ENCODE results near the gene CDK4.

Gene CDK4

DNA sequence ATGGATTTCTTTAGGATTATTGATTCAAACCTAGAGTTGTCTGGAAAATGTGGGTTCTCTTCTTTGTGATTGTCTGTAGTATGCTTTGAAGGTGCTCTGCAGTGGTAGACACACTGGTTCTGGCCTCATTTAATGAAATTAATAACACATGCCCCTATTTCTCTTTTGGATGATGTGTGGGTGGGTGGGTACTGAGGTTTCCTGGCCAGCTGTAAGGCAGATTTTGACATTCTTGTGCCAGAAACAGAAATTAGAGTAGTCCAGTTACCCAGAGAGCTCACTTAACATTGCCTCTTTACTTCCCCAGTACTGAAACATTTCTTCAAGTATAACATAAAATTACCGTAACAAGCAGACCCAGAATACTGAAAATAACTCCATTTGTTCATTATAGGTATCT, 44.9 kb upstream of the CDK4 start:
- TF ChIP-seq ZBTB7A (IDR thresholded peaks at IDR 0.05; ENCODE audit: low read depth) (no peak), TAF1 (IDR thresholded peaks at IDR 0.05; ENCODE audit: low read depth) (no peak), YY1 (IDR thresholded peaks at IDR 0.05; ENCODE audit: low read depth) (no peak), TEAD4 (IDR thresholded peaks at IDR 0.05) (no peak), CEBPB (IDR thresholded peaks at IDR 0.05) (no peak), RAD21 (IDR thresholded peaks at IDR 0.05; ENCODE audit: low read depth) (no peak), TCF12 (IDR thresholded peaks at IDR 0.05; ENCODE audit: low read depth) (no peak), EP300 (IDR thresholded peaks at IDR 0.05; ENCODE audit: borderline replicate concordance) (no peak), FOXM1 (IDR thresholded peaks at IDR 0.05; ENCODE audit: borderline replicate concordance, low read depth) (no peak), CREB1 (IDR thresholded peaks at IDR 0.05; ENCODE audit: low read depth) (no peak), EGR1 (IDR thresholded peaks at IDR 0.05) (no peak), NFIC (IDR thresholded peaks at IDR 0.05) (no peak)
- TF ChIP-seq, protein P1, sequence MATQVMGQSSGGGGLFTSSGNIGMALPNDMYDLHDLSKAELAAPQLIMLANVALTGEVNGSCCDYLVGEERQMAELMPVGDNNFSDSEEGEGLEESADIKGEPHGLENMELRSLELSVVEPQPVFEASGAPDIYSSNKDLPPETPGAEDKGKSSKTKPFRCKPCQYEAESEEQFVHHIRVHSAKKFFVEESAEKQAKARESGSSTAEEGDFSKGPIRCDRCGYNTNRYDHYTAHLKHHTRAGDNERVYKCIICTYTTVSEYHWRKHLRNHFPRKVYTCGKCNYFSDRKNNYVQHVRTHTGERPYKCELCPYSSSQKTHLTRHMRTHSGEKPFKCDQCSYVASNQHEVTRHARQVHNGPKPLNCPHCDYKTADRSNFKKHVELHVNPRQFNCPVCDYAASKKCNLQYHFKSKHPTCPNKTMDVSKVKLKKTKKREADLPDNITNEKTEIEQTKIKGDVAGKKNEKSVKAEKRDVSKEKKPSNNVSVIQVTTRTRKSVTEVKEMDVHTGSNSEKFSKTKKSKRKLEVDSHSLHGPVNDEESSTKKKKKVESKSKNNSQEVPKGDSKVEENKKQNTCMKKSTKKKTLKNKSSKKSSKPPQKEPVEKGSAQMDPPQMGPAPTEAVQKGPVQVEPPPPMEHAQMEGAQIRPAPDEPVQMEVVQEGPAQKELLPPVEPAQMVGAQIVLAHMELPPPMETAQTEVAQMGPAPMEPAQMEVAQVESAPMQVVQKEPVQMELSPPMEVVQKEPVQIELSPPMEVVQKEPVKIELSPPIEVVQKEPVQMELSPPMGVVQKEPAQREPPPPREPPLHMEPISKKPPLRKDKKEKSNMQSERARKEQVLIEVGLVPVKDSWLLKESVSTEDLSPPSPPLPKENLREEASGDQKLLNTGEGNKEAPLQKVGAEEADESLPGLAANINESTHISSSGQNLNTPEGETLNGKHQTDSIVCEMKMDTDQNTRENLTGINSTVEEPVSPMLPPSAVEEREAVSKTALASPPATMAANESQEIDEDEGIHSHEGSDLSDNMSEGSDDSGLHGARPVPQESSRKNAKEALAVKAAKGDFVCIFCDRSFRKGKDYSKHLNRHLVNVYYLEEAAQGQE (IDR thresholded peaks at IDR 0.05; ENCODE audit: low read depth) = no peak
- TF ChIP-seq, protein P2, sequence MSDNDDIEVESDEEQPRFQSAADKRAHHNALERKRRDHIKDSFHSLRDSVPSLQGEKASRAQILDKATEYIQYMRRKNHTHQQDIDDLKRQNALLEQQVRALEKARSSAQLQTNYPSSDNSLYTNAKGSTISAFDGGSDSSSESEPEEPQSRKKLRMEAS (IDR thresholded peaks at IDR 0.05) = no peak
- TF ChIP-seq, protein P3, sequence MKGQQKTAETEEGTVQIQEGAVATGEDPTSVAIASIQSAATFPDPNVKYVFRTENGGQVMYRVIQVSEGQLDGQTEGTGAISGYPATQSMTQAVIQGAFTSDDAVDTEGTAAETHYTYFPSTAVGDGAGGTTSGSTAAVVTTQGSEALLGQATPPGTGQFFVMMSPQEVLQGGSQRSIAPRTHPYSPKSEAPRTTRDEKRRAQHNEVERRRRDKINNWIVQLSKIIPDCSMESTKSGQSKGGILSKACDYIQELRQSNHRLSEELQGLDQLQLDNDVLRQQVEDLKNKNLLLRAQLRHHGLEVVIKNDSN (IDR thresholded peaks at IDR 0.05) = no peak

DNA sequence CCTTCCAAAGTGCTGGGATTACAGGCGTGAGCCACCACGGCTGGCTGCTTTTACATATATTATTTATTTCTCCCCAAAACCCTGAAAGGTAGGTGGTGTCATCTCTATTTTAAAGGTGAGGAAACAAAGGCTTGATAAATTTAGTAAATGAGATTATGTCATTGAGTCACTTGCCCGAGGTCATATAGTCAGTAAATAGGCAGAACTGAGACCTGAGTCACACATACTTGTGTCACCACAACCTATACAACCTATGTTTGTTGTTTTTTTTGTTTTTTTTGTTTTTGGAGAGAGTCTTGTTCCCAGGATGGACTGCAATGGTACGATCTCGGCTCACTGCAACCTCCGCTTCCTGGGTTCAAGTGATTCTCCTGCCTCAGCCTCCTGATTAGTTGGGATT, 43.2 kb upstream of the CDK4 start:
- no peak for TF ChIP-seq TCF12 (IDR thresholded peaks at IDR 0.05; ENCODE audit: low read depth)
- no peak for TF ChIP-seq FOXM1 (IDR thresholded peaks at IDR 0.05; ENCODE audit: borderline replicate concordance, low read depth)
- no peak for TF ChIP-seq CREB1 (IDR thresholded peaks at IDR 0.05; ENCODE audit: low read depth)
- no peak for TF ChIP-seq NFIC (IDR thresholded peaks at IDR 0.05)
- TF ChIP-seq, protein P2 (IDR thresholded peaks at IDR 0.05) = no peak

DNA sequence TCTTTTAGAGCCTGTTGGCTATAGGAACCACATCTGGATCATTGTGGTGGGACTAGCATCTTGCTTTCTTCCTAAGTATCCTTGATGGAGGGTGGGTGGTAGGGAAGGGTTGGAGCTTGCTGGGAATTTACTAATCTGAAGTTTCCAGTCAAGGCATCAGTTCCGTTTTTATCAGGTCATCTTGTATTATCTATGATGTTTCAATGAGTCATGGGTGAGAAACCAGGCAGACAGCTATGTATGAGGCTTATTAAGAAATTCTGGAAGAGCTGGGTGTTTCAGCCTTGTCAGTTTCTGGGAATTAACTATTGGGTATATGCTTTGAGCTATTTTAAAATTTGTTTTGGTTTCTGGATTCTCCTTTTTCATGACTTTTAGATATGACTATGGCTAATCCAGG, 41.8 kb upstream of the CDK4 start:
- TF ChIP-seq TAF1 (IDR thresholded peaks at IDR 0.05; ENCODE audit: low read depth) = no peak
- no peak for TF ChIP-seq FOXM1 (IDR thresholded peaks at IDR 0.05; ENCODE audit: borderline replicate concordance, low read depth)
- TF ChIP-seq RAD21 (IDR thresholded peaks at IDR 0.05; ENCODE audit: low read depth) = no peak
- no peak for TF ChIP-seq TEAD4 (IDR thresholded peaks at IDR 0.05)

DNA sequence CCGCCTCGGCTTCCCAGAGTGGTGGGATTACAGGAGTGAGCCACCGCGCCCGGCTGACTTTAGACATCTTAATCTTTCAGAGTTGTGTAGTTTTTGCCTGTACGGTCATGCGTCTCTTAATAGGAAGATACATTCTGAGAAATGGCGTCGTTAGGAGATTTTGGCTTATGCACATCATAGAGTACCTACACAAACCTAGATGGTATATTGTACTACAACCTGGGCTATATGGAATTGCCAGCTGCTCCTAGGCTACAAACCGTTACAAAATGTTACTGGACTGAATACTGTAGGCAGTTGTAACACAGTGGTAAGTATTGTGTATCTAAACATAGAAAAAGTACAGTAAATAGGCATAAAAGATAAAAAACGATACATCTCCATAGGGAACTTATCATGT, 31.8 kb upstream of the CDK4 start:
- TF ChIP-seq FOXM1 (IDR thresholded peaks at IDR 0.05; ENCODE audit: borderline replicate concordance, low read depth) = no peak
- TF ChIP-seq ZBTB7A (IDR thresholded peaks at IDR 0.05; ENCODE audit: low read depth) = no peak
- no peak for TF ChIP-seq TAF1 (IDR thresholded peaks at IDR 0.05; ENCODE audit: low read depth)
- TF ChIP-seq RAD21 (IDR thresholded peaks at IDR 0.05; ENCODE audit: low read depth) = no peak
- TF ChIP-seq, protein P1 (IDR thresholded peaks at IDR 0.05; ENCODE audit: low read depth) = no peak
- TF ChIP-seq EGR1 (IDR thresholded peaks at IDR 0.05) = no peak
- no peak for TF ChIP-seq CEBPB (IDR thresholded peaks at IDR 0.05)
- TF ChIP-seq CREB1 (IDR thresholded peaks at IDR 0.05; ENCODE audit: low read depth) = no peak
- TF ChIP-seq TEAD4 (IDR thresholded peaks at IDR 0.05) = no peak
- no peak for TF ChIP-seq NFIC (IDR thresholded peaks at IDR 0.05)
- TF ChIP-seq TCF12 (IDR thresholded peaks at IDR 0.05; ENCODE audit: low read depth) = no peak
- no peak for TF ChIP-seq EP300 (IDR thresholded peaks at IDR 0.05; ENCODE audit: borderline replicate concordance)
- TF ChIP-seq YY1 (IDR thresholded peaks at IDR 0.05; ENCODE audit: low read depth) = no peak
- TF ChIP-seq, protein P2 (IDR thresholded peaks at IDR 0.05) = no peak
- TF ChIP-seq, protein P3 (IDR thresholded peaks at IDR 0.05) = no peak

DNA sequence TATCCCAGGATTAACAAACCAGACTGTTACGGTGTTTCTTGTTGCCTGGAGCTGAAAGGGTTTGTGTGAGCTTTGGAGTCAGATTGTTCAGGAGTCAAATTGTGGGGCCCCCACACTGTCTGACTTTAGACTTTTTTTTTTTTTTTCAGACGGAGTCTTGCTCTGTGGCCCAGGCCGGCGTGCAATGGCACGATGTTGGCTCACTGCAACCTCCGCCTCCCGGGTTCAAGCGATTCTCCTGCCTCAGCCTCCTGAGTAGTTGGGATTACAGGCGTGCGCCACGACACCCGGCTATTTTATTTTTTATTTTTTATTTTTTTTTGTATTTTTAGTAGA, 31.3 kb upstream of the CDK4 start:
- no peak for TF ChIP-seq EP300 (IDR thresholded peaks at IDR 0.05; ENCODE audit: borderline replicate concordance)
- TF ChIP-seq CREB1 (IDR thresholded peaks at IDR 0.05; ENCODE audit: low read depth) = no peak
- no peak for TF ChIP-seq ZBTB7A (IDR thresholded peaks at IDR 0.05; ENCODE audit: low read depth)
- no peak for TF ChIP-seq NFIC (IDR thresholded peaks at IDR 0.05)
- TF ChIP-seq RAD21 (IDR thresholded peaks at IDR 0.05; ENCODE audit: low read depth) = no peak
- TF ChIP-seq TAF1 (IDR thresholded peaks at IDR 0.05; ENCODE audit: low read depth) = no peak
- no peak for TF ChIP-seq TCF12 (IDR thresholded peaks at IDR 0.05; ENCODE audit: low read depth)
- TF ChIP-seq, protein P3 (IDR thresholded peaks at IDR 0.05) = no peak
- TF ChIP-seq, protein P2 (IDR thresholded peaks at IDR 0.05) = no peak
- TF ChIP-seq FOXM1 (IDR thresholded peaks at IDR 0.05; ENCODE audit: borderline replicate concordance, low read depth) = no peak
- TF ChIP-seq, protein P1 (IDR thresholded peaks at IDR 0.05; ENCODE audit: low read depth) = no peak
- no peak for TF ChIP-seq TEAD4 (IDR thresholded peaks at IDR 0.05)
- no peak for TF ChIP-seq YY1 (IDR thresholded peaks at IDR 0.05; ENCODE audit: low read depth)
- TF ChIP-seq EGR1 (IDR thresholded peaks at IDR 0.05) = no peak
- no peak for TF ChIP-seq CEBPB (IDR thresholded peaks at IDR 0.05)
